HCT116 (cell line): ENCODE measurements around the gene TFCP2L1. TPM values are rescaled to one million over a fixed set of nuclear protein-coding genes. Genes with fewer than 3 reads are reported as not detected.

ENCODE experiments used
- ATAC-seq: fragments of 200-7000 bp; cut with Tn5 transposase; 2 replicates; pipeline ENCODE4 v1.9.1; 2020; ENCODE audit warnings: mild to moderate bottlenecking, moderate library complexity
- BruUV-seq: library from RNA; stranded (reverse); fragments of 400-500 nt; replicated peaks from 2 replicates; lab custom pipeline; 2021; lab: Mats Ljungman, UMichigan
- CTCF ChIA-PET: fragments of 300-600 bp; sonication (Branson Sonifier 250); formaldehyde crosslinking; loops from one replicate; lab custom pipeline; 2021; ENCODE audit warnings: antibody characterized with exemption; lab: Charles Lee
- POLR2A ChIA-PET: fragments of 300-600, 350-600 bp; sonication (Branson Sonifier 250); formaldehyde crosslinking; loops from one replicate; lab custom pipeline; 2021; ENCODE audit warnings: antibody characterized with exemption; lab: Charles Lee
- RAD21 ChIA-PET, 2 experiments: fragments of 300-600 bp; sonication (Branson Sonifier 250); formaldehyde crosslinking; loops; one replicate each; lab custom pipeline; 2023; ENCODE audit warnings: low total read pairs in 2 of 2; ENCODE audit not compliant: uncharacterized antibody in 2 of 2, unreplicated experiment in 2 of 2, low non-redundant PET in 1 of 2; lab: Charles Lee
- DNase-seq: peaks from one replicate; pipeline ENCODE4 v3.0.0-alpha.2; 2010; ENCODE audit warnings: low read depth, low spot score
- H2AFZ ChIP-seq: fragments of 200-600 bp; shearing (Covaris generic), sonication (generic); 2 replicates; pipeline ENCODE4 v1.6.1; 2017; ENCODE audit warnings: low read depth, mixed run types, mixed read lengths, antibody characterized with exemption, low read length; ENCODE audit not compliant: poor library complexity, severe bottlenecking
- H3K27ac ChIP-seq: 2 replicates; pipeline ENCODE4 v1.5.1; 2012; ENCODE audit warnings: low read depth, low read length
- H3K27me3 ChIP-seq: fragments of 200-600 bp; sonication (generic); 2 replicates; pipeline ENCODE4 v1.6.1; 2016; ENCODE audit warnings: mixed run types, low read length, mixed read lengths; ENCODE audit not compliant: insufficient read depth
- H3K36me3 ChIP-seq, 2 experiments: fragments of 200-500 bp in 1 of 2; fragments of 200-600 bp in 1 of 2; sonication (Bioruptor generic) in 1 of 2; sonication (generic) in 1 of 2; 2 replicates each; pipeline versions ENCODE4 v1.5.1 to v1.6.1; 2014 to 2016; ENCODE audit warnings: low read length in 2 of 2, inconsistent platforms in 1 of 2, mixed read lengths in 1 of 2, mixed run types in 1 of 2; ENCODE audit not compliant: insufficient read depth in 2 of 2, control insufficient read depth in 1 of 2
- H3K4me1 ChIP-seq, 2 experiments: fragments of 200-600 bp in 1 of 2; sonication (generic) in 1 of 2; 2 replicates each; pipeline versions ENCODE4 v1.5.1 to v1.6.1; 2012 to 2017; ENCODE audit warnings: low read length in 2 of 2, inconsistent platforms in 1 of 2, mild to moderate bottlenecking in 1 of 2, mixed read lengths in 1 of 2, mixed run types in 1 of 2, moderate library complexity in 1 of 2; ENCODE audit not compliant: insufficient read depth in 2 of 2, control insufficient read depth in 1 of 2
- H3K4me2 ChIP-seq: fragments of 200-600 bp; sonication (generic); 2 replicates; pipeline ENCODE4 v1.6.1; 2017; ENCODE audit warnings: mixed run types, low read length, mixed read lengths
- H3K4me3 ChIP-seq, 2 experiments: fragments of 200-600 bp in 1 of 2; sonication (generic) in 1 of 2; replicated peaks in 1 of 2; 2 replicates each; pipeline ENCODE4 v1.5.1; 2011 to 2016; ENCODE audit warnings: low read length in 2 of 2, control low read depth in 1 of 2, low read depth in 1 of 2, mild to moderate bottlenecking in 1 of 2, mixed read lengths in 1 of 2, mixed run types in 1 of 2
- H3K79me2 ChIP-seq: fragments of 200-600 bp; sonication (generic); 2 replicates; pipeline ENCODE4 v1.6.1; 2017; ENCODE audit warnings: mild to moderate bottlenecking, mixed run types, low read length, moderate library complexity, mixed read lengths; ENCODE audit not compliant: insufficient read depth
- H3K9ac ChIP-seq: fragments of 200-600 bp; sonication (generic); 2 replicates; pipeline ENCODE4 v1.6.1; 2016; ENCODE audit warnings: low read length, mixed read lengths
- H3K9me2 ChIP-seq: fragments of 200-600 bp; sonication (generic), shearing (Covaris generic); 2 replicates; pipeline ENCODE4 v1.6.1; 2017; ENCODE audit warnings: mixed run types, mild to moderate bottlenecking, moderate library complexity; ENCODE audit not compliant: insufficient read depth
- H3K9me3 ChIP-seq, 2 experiments: fragments of 200-500 bp in 1 of 2; fragments of 200-600 bp in 1 of 2; sonication (Bioruptor generic) in 1 of 2; sonication (generic) in 1 of 2; 2 replicates each; pipeline ENCODE4 v1.6.1; 2014 to 2017; ENCODE audit warnings: low read length in 2 of 2, mixed read lengths in 2 of 2, inconsistent platforms in 1 of 2, low read depth in 1 of 2, mild to moderate bottlenecking in 1 of 2, mixed run types in 1 of 2, moderate library complexity in 1 of 2; ENCODE audit not compliant: control insufficient read depth in 1 of 2, insufficient read depth in 1 of 2
- H4K20me1 ChIP-seq: fragments of 200-600 bp; sonication (generic), shearing (Covaris generic); 2 replicates; pipeline ENCODE4 v1.6.1; 2017; ENCODE audit warnings: mixed run types, mild to moderate bottlenecking, moderate library complexity; ENCODE audit not compliant: insufficient read depth
- ATF3 ChIP-seq: IDR thresholded peaks from 2 replicates; pipeline ENCODE4 v1.6.1; 2012
- ELF1 ChIP-seq: IDR thresholded peaks from 2 replicates; pipeline ENCODE4 v1.6.1; 2012; ENCODE audit warnings: low read depth, borderline replicate concordance
- EZH2 ChIP-seq: fragments of 200-600 bp; sonication (generic); IDR thresholded peaks from 2 replicates; pipeline ENCODE4 v1.6.1; 2017; ENCODE audit warnings: antibody characterized with exemption, mixed run types
- FOSL1 ChIP-seq: IDR thresholded peaks from 2 replicates; pipeline ENCODE4 v1.6.1; 2012; ENCODE audit warnings: low read depth
- JUND ChIP-seq: IDR thresholded peaks from 2 replicates; pipeline ENCODE4 v1.6.1; 2012
- POLR2A ChIP-seq: IDR thresholded peaks from 2 replicates; pipeline ENCODE4 v1.7.0; 2011; ENCODE audit warnings: borderline replicate concordance; ENCODE audit not compliant: insufficient read depth, insufficient read length; ENCODE audit errors: extremely low read depth
- POLR2AphosphoS5 ChIP-seq: IDR thresholded peaks from 2 replicates; pipeline ENCODE4 v1.6.1; 2011; ENCODE audit warnings: mild to moderate bottlenecking, low read depth, low read length, moderate library complexity
- REST ChIP-seq: IDR thresholded peaks from 2 replicates; pipeline ENCODE4 v1.6.1; 2012; ENCODE audit warnings: low read depth
- TCF7L2 ChIP-seq: IDR thresholded peaks from 2 replicates; pipeline ENCODE4 v1.7.0; 2011; ENCODE audit warnings: borderline replicate concordance, inconsistent platforms; ENCODE audit not compliant: insufficient read depth, insufficient read length; ENCODE audit errors: extremely low read depth
- YY1 ChIP-seq: IDR thresholded peaks from 2 replicates; pipeline ENCODE4 v1.6.1; 2011; ENCODE audit warnings: low read length, low read depth, moderate library complexity, mild to moderate bottlenecking; ENCODE audit not compliant: insufficient replicate concordance; ENCODE audit errors: extremely low read depth
- ZFX ChIP-seq: fragments of 450-650 bp; IDR thresholded peaks from 2 replicates; pipeline ENCODE4 v1.6.1; 2017
- ZNF274 ChIP-seq: fragments of 200-500 bp; sonication (Bioruptor generic); IDR thresholded peaks from 2 replicates; pipeline ENCODE4 v1.6.1; 2014; ENCODE audit warnings: mild to moderate bottlenecking, low read depth, low read length, inconsistent platforms
- intact Hi-C: fragments of 100-400 bp; cut with micrococcal nuclease; formaldehyde crosslinking; loops from 2 replicates; pipeline ENCODE4 v1.10.0; 2022
- total RNA-seq: library from RNA; stranded (reverse); gene quantifications from one replicate; pipeline ENCODE4 v1.2.1, GENCODE V29; 2021; ENCODE audit not compliant: unreplicated experiment

TFCP2L1 gene
- total RNA-seq, 1 experiment from 2014 or later, result 8.4 TPM

DNA sequence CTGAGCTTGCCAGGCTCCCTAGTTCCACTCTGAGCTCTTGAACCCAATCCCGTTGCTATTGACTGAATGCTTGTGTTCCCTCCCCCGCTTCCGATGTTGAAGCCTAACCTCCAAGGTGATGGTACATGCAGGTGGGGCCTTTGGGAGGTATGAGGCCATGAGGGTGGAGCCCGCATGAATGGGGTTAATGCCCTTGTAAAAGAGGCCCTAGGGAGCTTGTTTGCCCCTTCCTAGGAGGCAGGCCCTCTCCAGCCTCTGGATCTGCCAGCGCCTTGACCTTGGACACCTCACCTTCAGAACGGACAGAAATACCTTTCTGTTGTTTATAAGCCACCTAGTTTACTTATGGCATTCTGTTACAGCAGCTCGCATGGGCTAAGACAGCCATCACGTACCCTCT is 71.6 kb downstream of the TFCP2L1 start:
- intact Hi-C loops, result no loop called here

GRCh38 chr2:121212661-121213325 is 72.2 kb downstream of the TFCP2L1 start:
- ATAC-seq (no peak), DNase-seq (no peak)
- no peaks in the 10 kb centered on the region for H3K79me2 ChIP-seq
- peaks cover 0 to 23% of the 10 kb centered on the region in 2 experiments; a peak in 3 of 4 replicates for H3K4me1 ChIP-seq
- intact Hi-C loops, result no loop called here
- no peaks in the 10 kb centered on the region for H3K9me2 ChIP-seq
- H3K9me3 ChIP-seq, result no peaks in the 10 kb centered on the region
- H3K9ac ChIP-seq, result no peak overlapping the region
- H4K20me1 ChIP-seq, result no peaks in the 10 kb centered on the region
- RAD21 ChIA-PET, result no interaction called here
- H3K27me3 ChIP-seq, result no peaks in the 10 kb centered on the region
- no peak overlapping the region for H3K27ac ChIP-seq
- H2AFZ ChIP-seq, result no peak overlapping the region
- CTCF ChIA-PET, result no interaction called here
- no peak overlapping the region for H3K4me3 ChIP-seq
- H3K36me3 ChIP-seq, result no peaks in the 10 kb centered on the region
- no peak overlapping the region for H3K4me2 ChIP-seq
- POLR2A ChIA-PET, result interaction anchor here (1.1 kb wide), 1 partner anchor 138 kb away, joined by 3 read pairs; no protein-coding TSS in a partner anchor
- TF ChIP-seq YY1 (no peak), JUND (no peak), FOSL1 (no peak), POLR2AphosphoS5 (no peak), ELF1 (no peak), ZFX (no peak), EZH2 (no peak), REST (no peak)
- BruUV-seq, result no TSS peak

More for the DNA sequence above, 71.6 kb downstream of the TFCP2L1 start:
- ChIA-PET RAD21 (no interaction called here), POLR2A (interaction anchor here (1.1 kb wide), 1 partner anchor 138 kb away, joined by 3 read pairs; no protein-coding TSS in a partner anchor), CTCF (no interaction called here)
- Histone ChIP-seq H3K4me3 (no peak overlapping the region), H3K9ac (no peak overlapping the region), H4K20me1 (no peaks in the 10 kb centered on the region), H2AFZ (no peak overlapping the region), H3K27ac (no peak overlapping the region), H3K27me3 (no peaks in the 10 kb centered on the region), H3K4me1 (peaks cover 0 to 23% of the 10 kb centered on the region in 2 experiments; a peak in 3 of 4 replicates), H3K9me2 (no peaks in the 10 kb centered on the region), H3K9me3 (no peaks in the 10 kb centered on the region), H3K36me3 (no peaks in the 10 kb centered on the region), H3K79me2 (no peaks in the 10 kb centered on the region), H3K4me2 (no peak overlapping the region)
- no TSS peak for BruUV-seq
- no peak for ATAC-seq
- DNase-seq, result no peak
- TF ChIP-seq ATF3 (no peak), POLR2A (no peak), ZNF274 (no peak), TCF7L2 (no peak)
